Measurements from ENCODE around the gene RAET1E.
"Not testable (repeated sequence)": the region's sequence is repeated elsewhere in the genome, so short reads cannot be mapped to it uniquely, and the experiment has no call there.

RAET1E gene

DNA sequence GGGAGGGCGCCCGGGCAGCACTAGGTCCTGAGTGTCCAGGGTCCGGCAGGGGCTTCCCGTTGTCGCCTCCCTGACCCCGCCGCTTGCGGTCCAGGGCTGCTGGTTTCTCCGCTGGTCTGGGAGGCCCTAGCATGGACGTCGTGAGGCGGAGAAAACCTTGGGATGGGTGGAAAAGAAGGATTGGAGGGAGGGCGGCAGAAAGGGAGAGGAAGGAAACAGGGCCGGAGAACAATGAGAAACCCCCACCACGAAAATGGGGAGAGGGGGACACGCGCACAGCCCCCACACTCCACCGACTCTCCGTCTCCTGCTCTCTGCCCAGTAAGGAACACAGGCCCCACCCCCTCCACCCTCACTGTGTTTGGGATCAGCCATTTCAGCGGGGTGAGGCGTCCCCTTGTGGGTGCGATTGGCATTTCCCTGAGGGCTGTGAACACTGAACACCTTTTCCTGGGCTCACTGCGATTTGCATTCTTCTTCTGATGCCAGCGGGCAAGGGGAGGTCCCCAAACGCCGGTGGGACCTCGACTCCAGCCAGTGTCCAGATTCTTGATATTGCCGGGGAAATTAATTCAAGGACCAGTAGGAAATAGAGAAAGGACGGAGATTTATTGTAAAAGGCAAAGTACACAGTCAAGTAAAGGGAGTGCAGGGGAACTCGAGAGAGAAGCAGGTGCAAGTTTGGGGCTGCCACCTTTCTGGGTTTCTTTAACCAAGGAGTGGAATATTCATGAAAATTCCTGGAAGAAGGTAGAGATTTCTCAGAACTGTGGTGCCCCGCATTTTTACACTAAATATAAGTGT, 28.3 kb upstream of the RAET1E start:
- peak; percentile 17 for DNase-seq

DNA sequence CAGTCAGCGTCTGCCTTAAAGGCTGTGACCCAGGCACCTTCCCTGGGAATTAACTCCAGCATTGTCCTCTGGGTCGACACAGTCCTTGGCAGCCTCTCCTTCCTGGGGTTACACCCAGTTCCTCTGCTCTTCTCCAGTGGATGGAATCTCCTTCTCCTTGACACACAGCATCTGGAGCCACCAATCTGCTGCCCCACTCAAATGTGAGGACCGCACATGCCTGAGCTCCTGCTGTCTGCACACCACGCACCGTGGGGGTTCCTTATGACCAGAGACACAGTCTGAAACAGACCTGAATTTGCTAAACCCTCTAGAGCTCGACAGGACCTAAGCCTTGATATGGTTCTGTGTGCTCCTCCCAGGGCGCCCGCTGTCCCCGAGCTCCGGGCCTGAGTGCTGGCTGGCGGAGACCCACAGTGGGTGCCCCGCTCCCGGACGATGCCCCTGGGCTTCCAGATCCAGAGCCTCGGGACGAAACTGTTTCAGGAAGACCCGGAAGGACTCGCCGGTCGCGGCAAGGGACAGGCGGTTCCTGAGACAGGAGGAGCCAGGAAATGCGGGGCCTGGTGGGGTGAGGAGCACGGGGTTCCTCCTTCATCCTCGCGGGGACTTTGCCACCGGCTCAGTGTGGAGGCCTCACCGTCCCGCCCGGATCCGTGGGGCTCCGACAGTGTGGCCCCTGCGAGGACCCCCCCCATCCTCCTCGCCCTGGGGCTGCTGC, 27.5 kb upstream of the RAET1E start:
- no peak for DNase-seq

DNA sequence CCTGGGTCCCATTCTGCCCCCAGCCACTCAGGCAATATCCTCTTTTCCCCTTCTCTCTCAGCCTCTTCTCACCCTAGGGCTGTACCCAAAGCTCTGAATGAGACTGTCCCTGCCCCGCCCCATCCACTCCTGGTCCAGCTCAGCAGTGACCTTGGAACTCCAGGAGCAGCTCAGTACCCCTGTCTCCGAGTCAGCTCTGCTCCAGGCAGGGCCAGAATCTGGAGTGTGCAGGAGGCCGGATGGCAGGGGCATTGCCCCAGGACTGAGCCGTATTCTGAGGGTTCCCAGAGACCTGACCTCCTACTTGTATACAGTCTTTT, 27.0 kb upstream of the RAET1E start:
- DNase-seq = no peak

DNA sequence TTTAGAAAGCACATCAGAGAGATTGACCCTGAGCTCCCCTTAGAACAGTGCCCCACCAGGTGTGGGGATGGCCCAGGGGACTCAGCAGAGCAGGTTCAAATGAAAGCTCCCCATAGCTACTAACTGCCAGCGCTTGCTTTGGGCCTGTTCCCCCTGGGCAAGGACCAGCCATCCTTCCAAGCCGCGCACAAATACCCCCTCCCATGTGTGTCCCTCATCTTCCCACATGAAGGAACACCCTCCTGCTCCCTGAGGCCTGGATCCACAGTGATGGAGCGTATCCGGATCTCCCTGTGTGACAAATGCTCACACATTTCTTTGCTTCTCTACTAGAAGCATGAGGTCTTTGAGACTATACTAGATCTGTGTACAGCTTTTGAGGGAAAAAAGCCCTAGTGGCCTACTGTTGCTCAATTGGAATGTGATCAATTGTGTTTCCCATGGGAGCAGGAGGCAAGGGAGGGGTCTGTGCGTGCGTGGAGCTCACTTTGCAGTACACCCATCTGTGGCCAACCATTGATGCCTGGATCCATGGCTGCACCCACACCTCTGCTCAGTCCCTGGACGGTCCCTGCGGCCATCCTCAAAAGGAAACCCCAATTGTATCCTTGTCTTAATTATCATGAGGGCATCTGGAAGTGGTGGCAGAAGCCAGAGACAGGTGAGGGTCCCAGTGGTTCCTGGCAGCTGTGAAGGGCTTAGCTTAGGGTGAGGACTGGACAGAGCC, 26.5 kb upstream of the RAET1E start:
- no peak for DNase-seq

DNA sequence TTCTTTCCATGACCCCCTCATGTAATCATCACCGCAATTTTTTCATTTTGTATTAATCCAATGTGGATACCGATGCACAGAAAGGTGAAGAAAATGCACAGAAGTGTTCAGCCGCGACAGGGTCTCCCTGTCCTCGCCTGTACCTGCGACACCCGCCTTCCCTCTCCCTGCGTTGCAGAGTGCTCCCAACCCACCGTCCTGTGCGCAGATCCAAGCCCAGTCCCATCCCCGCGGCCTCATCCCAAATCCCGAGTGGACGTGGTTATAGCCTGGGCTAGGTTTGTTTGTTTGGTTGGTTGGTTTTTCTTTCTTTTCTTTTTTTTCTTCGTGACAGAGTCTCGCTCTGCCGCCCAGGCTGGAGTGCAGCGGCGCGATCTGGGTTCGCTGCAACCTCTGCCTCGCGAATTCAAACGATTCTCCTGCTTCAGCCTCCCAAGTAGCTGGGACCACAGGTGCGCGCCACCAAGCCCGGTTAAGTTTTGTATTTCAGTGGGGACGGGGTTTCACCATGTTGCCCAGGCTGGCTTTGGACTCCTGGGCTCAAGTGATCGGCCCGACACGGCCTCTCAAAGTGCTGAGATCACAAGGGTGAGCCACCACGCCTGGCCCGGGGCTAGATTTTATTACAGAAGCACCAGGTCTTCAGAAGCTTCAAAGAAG, 25.5 kb upstream of the RAET1E start:
- DNase-seq = no peak

DNA sequence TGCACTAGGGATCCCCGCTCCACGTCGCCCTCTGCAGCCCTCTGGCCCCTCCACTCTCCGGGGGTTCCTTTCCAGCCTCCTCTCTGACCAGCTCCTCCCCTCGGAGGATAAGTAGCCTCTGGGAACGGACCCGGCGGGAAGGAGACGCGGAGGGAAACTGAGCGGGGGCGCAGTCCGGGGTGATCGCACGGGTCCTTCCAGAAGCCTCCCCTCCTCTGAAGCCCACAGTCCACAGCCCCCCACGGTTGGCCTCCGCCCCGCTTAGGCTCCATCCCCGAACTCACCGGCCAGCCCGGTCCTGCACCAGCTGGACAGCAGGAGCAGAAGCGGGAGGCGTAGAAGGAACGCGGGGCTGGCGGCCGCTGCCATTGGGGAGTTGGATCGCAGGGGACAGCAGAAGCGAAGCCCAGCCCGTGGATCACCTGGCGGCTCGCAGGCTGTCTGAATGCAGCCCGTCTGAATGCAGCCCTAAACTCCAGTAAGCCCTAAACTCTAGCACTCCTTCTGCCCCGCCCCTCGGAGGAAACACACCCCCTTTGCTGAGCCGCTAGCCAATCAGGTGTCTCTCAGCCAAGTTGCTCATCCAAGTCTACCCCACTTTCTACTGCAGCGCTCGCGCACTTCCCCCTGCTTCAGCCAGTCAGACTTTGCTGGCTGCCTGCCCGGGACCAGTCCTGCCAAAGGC, 24.9 kb upstream of the RAET1E start, which contains the start of gene RAET1G:
Gene RAET1G (minus strand): TSS at position 480 of the 685 bp plus-strand sequence. CDS start 111 bp downstream, at position 369.
- DNase-seq = peak; percentile 65

DNA sequence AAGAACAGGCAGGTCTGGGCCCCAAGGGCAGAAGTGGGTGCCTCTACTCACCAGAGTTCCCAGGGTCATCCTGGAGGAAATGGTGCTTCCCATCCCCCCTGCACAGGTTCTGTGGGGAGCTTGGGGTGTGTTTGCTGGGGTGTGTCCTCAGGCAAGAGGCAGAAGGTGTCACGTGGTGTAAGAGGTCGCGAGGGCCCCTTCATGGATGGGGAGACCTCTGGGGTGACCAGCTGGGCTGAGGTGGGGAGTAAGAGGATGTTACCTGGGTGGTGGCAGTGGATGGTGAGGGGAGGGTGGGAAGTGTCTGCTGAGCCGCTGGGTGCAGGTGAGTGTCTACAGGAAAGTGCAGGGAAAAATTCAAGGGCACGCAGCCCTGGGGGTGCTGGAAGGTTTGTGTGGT, 24.2 kb upstream of the RAET1E start:
- DNase-seq = not testable (repeated sequence)

DNA sequence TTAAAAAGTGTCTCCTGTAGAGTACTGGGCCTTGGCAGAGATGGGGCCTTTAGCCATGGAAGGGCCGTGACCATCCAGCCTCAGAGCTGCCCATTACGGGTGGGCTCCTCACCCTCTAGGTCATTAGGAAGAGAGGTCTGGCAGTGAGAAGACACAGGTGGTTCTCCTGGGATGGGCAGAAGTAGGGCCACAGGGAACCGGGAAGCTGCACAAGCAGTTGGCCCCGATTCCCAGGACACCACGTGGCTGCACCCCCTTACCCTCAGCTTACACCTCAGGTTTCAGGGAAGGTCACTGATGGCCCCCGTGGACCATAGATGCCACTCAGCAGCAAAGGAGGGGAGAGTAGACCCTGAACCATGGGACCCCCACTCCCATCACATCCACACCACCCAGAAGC, 23.4 kb upstream of the RAET1E start:
- DNase-seq = no peak

DNA sequence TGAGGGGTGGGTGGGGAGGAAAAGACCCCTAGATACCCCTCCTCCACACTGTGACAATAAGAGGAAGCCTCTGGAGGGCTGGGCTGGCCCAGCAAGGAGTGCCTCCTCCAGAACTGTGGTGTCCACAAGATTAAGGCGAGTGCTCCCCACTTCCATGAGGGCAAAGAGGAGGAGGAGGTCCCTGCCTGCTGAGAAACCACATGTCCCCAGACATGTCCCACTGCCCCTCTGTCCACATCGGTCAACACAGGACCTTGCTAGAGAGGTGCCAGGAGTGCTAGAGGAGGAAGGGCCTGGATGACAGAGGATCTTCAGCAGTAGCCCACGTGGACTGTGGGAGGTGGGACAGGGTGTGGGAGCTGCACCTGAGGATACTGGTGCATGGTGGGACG, 21.9 kb upstream of the RAET1E start:
- DNase-seq = no peak

DNA sequence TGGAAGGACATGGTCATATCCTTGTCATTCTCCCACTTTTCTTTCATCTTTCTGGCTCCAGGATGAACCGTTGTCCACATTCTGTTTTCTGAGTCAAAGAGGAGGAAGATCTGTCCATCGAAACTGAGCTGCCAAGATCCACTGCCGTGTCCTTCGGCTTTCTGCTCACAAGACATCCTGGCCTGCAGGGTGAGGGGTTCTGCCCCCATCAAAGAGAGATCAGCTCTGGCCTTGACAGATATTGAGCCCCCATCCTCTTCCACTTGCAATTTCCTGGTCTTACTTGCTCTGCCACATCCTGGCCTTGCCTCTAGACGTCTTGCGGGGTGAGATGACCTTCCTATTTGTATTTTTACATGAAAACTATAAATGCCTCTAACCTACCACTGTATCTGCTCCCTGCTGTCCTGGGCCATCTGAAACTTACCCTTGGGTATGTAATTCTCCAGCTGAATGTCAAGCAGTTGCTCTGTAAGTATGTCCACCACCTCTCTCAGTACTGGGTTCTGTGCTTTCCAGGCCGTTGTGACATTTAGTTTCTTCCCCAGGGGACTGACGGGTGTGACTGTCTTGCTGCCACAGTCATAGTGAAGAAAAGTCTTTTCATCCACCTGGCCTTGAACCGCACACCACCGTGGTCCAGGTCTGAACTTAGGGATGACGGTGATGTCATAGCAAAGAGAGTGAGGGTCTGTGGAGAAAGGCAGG, 21.4 kb upstream of the RAET1E start:
- not testable (repeated sequence) for DNase-seq

DNA sequence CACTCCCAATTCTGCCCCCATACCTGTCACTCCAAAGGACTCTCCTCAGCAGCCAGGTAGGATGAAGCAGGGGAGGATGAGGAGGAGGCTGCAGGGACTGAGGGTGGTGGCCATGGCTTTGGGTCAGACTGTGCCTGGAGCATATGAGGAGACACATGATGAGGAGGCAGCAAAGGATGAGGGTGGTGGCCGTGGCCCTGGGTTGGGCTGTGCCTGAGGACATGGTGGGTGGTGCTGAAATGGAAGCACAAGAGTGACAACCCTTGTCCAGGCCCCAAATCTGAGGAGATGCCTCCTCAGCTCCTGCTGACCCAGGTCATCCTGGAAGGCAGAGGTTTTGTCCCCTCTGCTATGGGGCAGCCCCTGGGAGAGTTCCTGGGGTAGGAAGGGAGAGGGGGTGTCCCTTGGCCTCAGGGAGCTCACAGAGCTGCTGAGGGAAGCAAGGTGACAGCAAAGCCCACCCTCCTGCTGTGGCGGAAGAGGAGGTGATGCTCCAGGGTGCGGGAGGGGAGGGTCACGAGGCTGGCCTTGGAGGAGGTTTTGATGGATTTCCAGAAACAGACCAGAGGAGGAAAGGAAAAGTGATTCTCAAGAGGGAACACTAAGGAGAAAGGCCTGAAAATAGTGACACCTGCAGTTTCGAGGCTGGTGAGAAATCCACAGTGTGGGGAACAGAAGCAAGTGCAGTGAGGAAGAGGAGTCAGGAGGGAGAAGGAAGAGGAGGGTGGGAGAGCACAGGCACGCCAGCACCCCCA, 20.4 kb upstream of the RAET1E start:
- no peak for DNase-seq

DNA sequence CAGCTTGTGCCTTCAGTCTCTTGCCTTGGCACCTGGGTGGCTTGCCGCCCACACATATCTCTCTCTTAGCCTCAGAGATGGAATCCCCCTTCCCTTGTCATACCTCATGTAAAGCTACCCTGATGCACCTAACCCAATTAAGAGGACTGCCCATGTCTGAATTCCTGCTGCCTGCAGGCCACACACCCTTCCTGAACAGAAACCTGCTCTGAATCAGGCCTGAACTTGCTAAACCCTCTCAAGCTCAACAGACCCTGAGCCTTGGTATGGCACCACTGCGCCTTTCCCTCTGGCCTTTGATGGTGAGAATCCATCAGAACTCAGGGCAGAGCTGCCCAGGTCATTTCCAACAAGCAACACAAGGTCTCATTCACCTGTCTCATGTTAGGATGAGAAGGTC, 19.8 kb upstream of the RAET1E start:
- no peak for DNase-seq

DNA sequence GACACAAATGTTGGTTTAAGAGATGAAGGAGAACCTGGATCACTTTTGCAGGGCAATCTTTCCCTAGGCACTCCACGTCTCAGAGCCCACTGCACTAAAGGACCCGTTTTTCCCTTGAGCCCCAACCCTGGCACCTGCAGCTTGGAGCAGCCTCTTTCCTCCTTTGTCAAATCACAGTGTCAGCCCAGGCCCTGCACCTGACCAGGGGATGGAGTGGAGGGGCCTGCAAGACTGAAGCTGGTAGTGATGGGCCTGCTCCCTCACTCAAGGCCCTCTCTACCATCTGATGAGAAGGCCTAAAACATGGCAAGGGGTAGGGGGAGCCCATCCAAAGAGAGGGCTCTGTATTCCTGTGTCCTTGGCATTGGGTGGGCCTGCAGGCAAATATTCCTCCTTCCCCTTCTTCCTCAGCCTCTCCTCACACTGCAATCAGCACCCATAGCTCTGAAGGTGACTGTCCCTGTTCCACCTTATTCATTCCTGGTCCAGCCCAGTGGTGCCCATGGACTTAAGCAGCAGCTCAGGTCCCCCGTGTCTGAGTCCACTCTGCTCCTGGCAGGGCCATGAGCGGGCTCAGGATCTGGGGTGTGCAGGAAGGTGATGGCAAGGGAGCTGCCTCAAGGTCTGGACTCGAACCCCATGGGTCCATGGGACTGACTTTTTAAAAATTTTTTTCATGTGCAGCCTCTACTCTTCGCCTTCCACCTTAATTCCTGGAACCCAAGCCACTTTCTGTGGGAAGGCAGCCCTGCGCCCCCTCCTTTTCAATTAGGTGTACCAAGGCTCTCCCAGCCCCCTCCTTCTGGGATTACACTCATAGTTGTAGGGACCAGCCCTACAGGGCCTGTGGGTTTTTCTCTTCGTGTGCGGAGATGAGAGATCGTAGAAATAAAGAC, 18.3 kb upstream of the RAET1E start:
- DNase-seq = no peak

DNA sequence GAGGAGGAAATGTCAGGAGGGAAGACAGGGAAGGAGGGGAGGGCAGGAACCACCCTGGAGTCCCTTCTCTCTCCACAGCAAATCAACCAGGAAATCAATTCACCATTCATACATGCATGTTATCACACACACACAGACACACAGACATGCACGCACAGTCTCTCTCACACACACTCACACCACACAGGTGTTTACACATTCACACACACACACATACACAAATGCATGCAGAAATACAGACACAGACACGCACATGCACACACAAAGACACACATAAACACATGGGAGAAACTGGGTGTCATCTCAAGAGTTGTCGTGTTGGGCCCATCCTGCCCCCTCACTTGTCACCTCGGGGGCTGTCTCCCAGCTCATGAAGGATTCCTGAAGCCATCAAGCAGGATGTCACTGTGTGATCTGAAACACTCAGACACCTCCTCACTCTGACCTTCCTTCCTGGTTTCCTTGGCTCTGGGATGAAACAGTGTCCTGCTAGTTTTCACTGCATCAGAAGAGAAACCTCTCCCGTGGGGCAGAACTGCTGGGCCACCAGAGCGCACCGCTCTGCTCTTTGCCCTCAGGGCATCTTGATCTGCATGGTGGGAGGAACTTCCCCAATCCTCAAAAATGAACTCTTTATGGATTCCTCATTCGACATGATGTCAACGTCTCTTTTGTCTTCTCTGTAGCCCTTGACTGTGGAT, 15.8 kb upstream of the RAET1E start:
- DNase-seq = no peak

DNA sequence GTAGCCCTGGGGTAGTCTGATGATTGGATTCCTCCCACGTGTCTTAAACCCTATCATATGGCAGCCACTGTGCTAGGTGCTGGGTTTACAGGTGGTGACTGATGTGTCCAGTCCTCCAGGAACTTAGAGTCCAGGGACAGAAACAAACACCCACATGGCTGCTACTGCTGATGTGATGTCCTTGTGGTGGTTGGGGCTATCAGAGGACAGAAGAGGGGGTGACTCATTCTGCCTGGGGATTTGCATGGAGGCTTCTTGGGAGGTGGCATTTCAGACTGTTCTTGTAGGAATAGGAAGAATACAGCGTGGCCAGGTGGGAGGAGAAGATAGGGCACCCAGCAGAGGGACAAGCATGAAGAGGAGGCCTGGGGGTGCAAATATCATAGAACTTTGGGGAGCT, 15.2 kb upstream of the RAET1E start:
- DNase-seq = no peak

DNA sequence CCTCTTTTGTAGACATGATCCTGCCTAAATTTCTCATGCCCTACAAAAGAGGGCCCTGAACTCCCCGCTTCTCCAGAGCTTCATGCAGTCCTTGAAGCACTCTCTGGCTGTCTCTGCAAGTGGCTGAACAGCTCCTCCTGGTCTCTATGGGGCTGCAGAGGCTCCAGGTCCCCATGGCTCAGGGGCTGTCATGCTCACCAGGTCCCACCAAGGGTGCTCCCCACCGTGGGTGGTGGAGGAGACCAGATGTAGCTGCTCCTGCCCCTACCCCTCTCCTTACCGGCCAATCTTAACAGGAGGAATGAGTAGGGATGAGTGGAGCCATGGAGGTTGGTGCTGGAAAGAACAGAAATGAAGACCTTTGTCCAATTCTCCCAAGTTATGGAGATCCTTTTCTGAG, 14.8 kb upstream of the RAET1E start:
- not testable (repeated sequence) for DNase-seq

DNA sequence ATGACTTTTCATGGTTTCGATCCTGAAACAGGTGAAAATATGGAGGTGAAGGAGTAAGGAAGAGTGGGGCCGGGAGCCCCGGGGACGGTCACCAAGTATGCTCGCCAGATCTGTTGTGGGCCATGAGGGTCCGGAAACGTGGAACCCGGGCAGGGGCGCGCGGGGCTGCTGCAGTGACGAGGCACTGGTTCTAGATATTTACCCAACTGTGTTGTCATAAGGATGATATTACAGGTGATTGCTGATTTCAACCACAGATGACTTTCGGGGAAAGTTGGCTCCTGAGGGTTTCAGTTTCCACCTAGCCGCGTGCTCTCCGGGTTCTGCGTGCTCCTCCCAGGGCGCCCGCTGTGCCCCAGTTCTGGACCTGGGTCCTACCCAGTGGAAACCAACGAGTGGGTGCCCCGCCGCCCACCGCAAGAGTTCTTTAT, 12.8 kb upstream of the RAET1E start:
- DNase-seq = no peak

DNA sequence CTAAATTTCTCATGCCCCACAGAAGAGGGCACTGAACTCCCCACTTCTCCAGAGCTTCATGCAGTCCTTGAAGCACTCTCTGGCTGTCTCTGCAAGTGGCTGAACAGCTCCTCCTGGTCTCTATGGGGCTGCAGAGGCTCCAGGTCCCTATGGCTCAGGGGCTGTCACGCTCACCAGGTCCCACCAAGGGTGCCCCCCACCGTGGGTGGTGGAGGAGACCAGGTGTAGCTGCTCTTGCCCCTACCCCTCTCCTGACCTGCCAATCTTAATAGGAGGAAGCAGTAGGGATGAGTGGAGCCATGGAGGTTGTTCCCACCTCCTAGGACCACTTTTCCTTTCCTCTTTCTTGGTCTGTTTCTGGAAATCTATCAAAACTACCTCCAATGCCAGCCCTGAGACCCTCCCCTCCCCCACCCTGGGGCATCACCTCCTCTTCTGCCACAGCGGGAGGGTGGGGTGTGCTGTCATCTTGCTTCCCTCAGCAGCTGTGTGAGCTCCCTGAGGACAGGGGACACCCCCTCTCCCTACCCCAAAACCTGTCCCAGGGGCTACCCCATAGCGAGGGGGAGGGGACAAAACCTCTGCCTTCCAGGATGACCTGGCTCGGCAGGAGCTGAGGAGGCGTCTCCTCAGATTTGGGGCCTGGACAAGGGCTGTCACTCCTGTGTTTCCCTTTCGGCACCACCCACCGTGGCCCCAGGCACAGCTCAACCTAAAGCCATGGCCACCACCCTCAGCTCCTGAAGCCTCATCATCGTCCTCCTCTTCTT, 12.0 kb upstream of the RAET1E start:
- no peak for DNase-seq

DNA sequence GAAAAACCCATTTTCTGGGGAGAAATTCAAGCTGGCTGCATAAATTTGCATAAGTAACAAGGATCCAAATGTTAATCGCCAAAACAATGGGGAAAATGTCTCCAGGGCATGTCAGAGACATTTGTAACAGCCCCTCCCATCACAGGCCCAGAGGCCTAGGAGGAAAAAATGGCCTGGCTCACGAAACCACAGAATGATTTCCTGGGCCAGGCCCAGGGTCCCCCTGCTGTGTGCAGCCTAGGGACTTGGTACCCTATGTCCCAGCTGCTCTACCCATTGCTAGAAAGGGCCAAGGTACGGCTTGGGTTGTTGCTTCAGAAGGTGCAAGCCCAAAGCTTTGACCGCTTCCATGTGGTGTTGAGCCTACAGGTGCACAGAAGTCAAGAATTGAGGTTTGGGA, 10.6 kb upstream of the RAET1E start:
- DNase-seq = not testable (repeated sequence)

Data from GOT3 (cell line).